H9 (cell line): Measurements from ENCODE around the gene ARHGAP10. TPM values are rescaled to one million over a fixed set of nuclear protein-coding genes. Genes with fewer than 3 reads are reported as not detected.

ENCODE experiments used
- DNase-seq: peaks from one replicate; pipeline ENCODE4 v3.0.0-alpha.2; 2017
- H2AFZ ChIP-seq: one replicate; pipeline ENCODE4 v1.6.1; 2013; ENCODE audit warnings: mild to moderate bottlenecking, low read length, control low read depth, moderate library complexity
- H2AK5ac ChIP-seq: 2 replicates; pipeline ENCODE4 v1.6.1; 2013; ENCODE audit warnings: low read length, control low read depth, mixed read lengths; ENCODE audit not compliant: insufficient read length
- H2BK120ac ChIP-seq: one replicate; pipeline ENCODE4 v1.6.1; 2013; ENCODE audit warnings: low read depth, mild to moderate bottlenecking, low read length, control low read depth, inconsistent platforms; ENCODE audit not compliant: poor library complexity, severe bottlenecking
- H2BK12ac ChIP-seq: 2 replicates; pipeline ENCODE4 v1.6.1; 2013; ENCODE audit warnings: low read length, control low read depth, mixed read lengths, low read depth; ENCODE audit not compliant: insufficient read length
- H2BK15ac ChIP-seq: 2 replicates; pipeline ENCODE4 v1.6.1; 2013; ENCODE audit warnings: low read depth, low read length, control low read depth
- H2BK20ac ChIP-seq: one replicate; pipeline ENCODE4 v1.6.1; 2013; ENCODE audit warnings: low read depth, mild to moderate bottlenecking, low read length, control low read depth, inconsistent platforms; ENCODE audit not compliant: poor library complexity, severe bottlenecking
- H2BK5ac ChIP-seq: 2 replicates; pipeline ENCODE4 v1.6.1; 2013; ENCODE audit warnings: low read length, control low read depth, mixed read lengths; ENCODE audit not compliant: insufficient read length
- H3K14ac ChIP-seq: 2 replicates; pipeline ENCODE4 v1.6.1; 2013; ENCODE audit warnings: low read length, control low read depth; ENCODE audit not compliant: insufficient read depth
- H3K18ac ChIP-seq: 2 replicates; pipeline ENCODE4 v1.6.1; 2013; ENCODE audit warnings: low read depth, mild to moderate bottlenecking, mixed read lengths, low read length, control low read depth; ENCODE audit not compliant: insufficient read length
- H3K23ac ChIP-seq: 2 replicates; pipeline ENCODE4 v1.6.1; 2013; ENCODE audit warnings: low read length, control low read depth, mixed read lengths, low read depth; ENCODE audit not compliant: insufficient read length
- H3K23me2 ChIP-seq: 2 replicates; pipeline ENCODE4 v1.6.1; 2013; ENCODE audit warnings: low read depth, mild to moderate bottlenecking, mixed read lengths, low read length, control low read depth; ENCODE audit not compliant: insufficient read length, poor library complexity, severe bottlenecking
- H3K27ac ChIP-seq: 2 replicates; pipeline ENCODE4 v1.5.1; 2013; ENCODE audit warnings: low read length, control low read depth, mixed read lengths, low read depth; ENCODE audit not compliant: insufficient read length
- H3K27me3 ChIP-seq: 2 replicates; pipeline ENCODE4 v1.6.1; 2013; ENCODE audit warnings: low read length, control low read depth, inconsistent platforms; ENCODE audit not compliant: insufficient read depth
- H3K4ac ChIP-seq: 2 replicates; pipeline ENCODE4 v1.6.1; 2013; ENCODE audit warnings: low read depth, mild to moderate bottlenecking, control low read depth, inconsistent platforms, low read length, moderate library complexity
- H3K4me1 ChIP-seq: 2 replicates; pipeline ENCODE4 v1.6.1; 2013; ENCODE audit warnings: low read length, control low read depth, inconsistent platforms; ENCODE audit not compliant: insufficient read depth
- H3K4me2 ChIP-seq: 2 replicates; pipeline ENCODE4 v1.6.1; 2013; ENCODE audit warnings: low read length, control low read depth, mixed read lengths; ENCODE audit not compliant: insufficient read length, insufficient read depth
- H3K56ac ChIP-seq: 2 replicates; pipeline ENCODE4 v1.6.1; 2013; ENCODE audit warnings: low read depth, mild to moderate bottlenecking, mixed read lengths, low read length, control low read depth; ENCODE audit not compliant: insufficient read length
- H3K79me1 ChIP-seq: 2 replicates; pipeline ENCODE4 v1.6.1; 2013; ENCODE audit warnings: low read depth, mild to moderate bottlenecking, moderate library complexity, low read length, control low read depth, inconsistent platforms; ENCODE audit not compliant: insufficient read depth, poor library complexity, severe bottlenecking
- H3K79me2 ChIP-seq: 2 replicates; pipeline ENCODE4 v1.6.1; 2013; ENCODE audit warnings: low read length, control low read depth, inconsistent platforms; ENCODE audit not compliant: insufficient read depth
- H3K9ac ChIP-seq: 2 replicates; pipeline ENCODE4 v1.6.1; 2013; ENCODE audit warnings: low read length, control low read depth, mixed read lengths; ENCODE audit not compliant: insufficient read length; ENCODE audit errors: extremely low read depth
- H3K9me3 ChIP-seq: one replicate; pipeline ENCODE4 v1.6.1; 2013; ENCODE audit warnings: low read depth, low read length, inconsistent platforms; ENCODE audit not compliant: control insufficient read depth
- H3T11ph ChIP-seq: one replicate; pipeline ENCODE4 v1.6.1; 2013; ENCODE audit warnings: mild to moderate bottlenecking, low read length, control low read depth, inconsistent platforms
- H4K20me1 ChIP-seq: one replicate; pipeline ENCODE4 v1.6.1; 2013; ENCODE audit not compliant: control insufficient read depth, insufficient read length, insufficient read depth
- H4K5ac ChIP-seq: 2 replicates; pipeline ENCODE4 v1.6.1; 2013; ENCODE audit warnings: low read depth, mild to moderate bottlenecking, mixed read lengths, low read length, control low read depth; ENCODE audit not compliant: insufficient read length
- H4K8ac ChIP-seq: replicated peaks from 2 replicates; pipeline ENCODE4 v1.6.1; 2013; ENCODE audit warnings: low read length, control low read depth, mixed read lengths, low read depth; ENCODE audit not compliant: insufficient read length
- H4K91ac ChIP-seq: 2 replicates; pipeline ENCODE4 v1.6.1; 2013; ENCODE audit warnings: low read depth, mild to moderate bottlenecking, moderate library complexity, mixed read lengths, low read length, control low read depth; ENCODE audit not compliant: insufficient read length
- H3K27ac Mint-ChIP-seq, 3 experiments: 2 replicates in 2 of 3; 3 replicates in 1 of 3; pipeline ENCODE4 v1.8.0; 2020 to 2021; ENCODE audit warnings: mixed read lengths in 3 of 3, mild to moderate bottlenecking in 1 of 3, moderate library complexity in 1 of 3
- H3K27me3 Mint-ChIP-seq: 2 replicates; pipeline ENCODE4 v1.8.0; 2021; ENCODE audit warnings: low read depth, mild to moderate bottlenecking, moderate library complexity, mixed read lengths
- H3K36me3 Mint-ChIP-seq, 3 experiments: 2 replicates in 2 of 3; 3 replicates in 1 of 3; pipeline ENCODE4 v1.8.0; 2020 to 2021; ENCODE audit warnings: low read depth in 3 of 3, mixed read lengths in 3 of 3; ENCODE audit not compliant: insufficient read depth in 1 of 3
- H3K4me1 Mint-ChIP-seq, 2 experiments: 2 replicates each; pipeline ENCODE4 v1.8.0; 2020; ENCODE audit warnings: mixed read lengths in 2 of 2
- H3K4me3 Mint-ChIP-seq, 2 experiments: 2 replicates in 1 of 2; 3 replicates in 1 of 2; pipeline ENCODE4 v1.8.0; 2020 to 2021; ENCODE audit warnings: mild to moderate bottlenecking in 2 of 2, mixed read lengths in 2 of 2, moderate library complexity in 1 of 2
- H3K9me3 Mint-ChIP-seq, 2 experiments: 2 replicates in 1 of 2; 3 replicates in 1 of 2; pipeline ENCODE4 v1.8.0; 2020; ENCODE audit warnings: mild to moderate bottlenecking in 2 of 2, mixed read lengths in 2 of 2, moderate library complexity in 1 of 2
- WGBS: extraction: QIAGEN DNeasy Blood & Tissue Kit; methylation state at CpG from one replicate; pipeline ENCODE4 v1.1.7; 2013; ENCODE audit warnings: missing lambda C conversion rate, low lambda C conversion rate, mixed read lengths; ENCODE audit not compliant: insufficient read length; ENCODE audit errors: extremely low coverage; 5-methylcytosine and 5-hydroxymethylcytosine counted together
- total RNA-seq: library from RNA; stranded (reverse); gene quantifications from 2 replicates; pipeline ENCODE4 v1.2.1, GENCODE V29; 2021
- TF ChIP-seq, protein P1 (sequence below): fragments of 200-600 bp; sonication (generic); conservative IDR thresholded peaks from 3 replicates; pipeline ENCODE4 v1.8.0; 2021; ENCODE audit warnings: antibody characterized with exemption, mild to moderate bottlenecking

Gene ARHGAP10
- total RNA-seq, 1 experiment from 2014 or later = 7.8 TPM

DNA sequence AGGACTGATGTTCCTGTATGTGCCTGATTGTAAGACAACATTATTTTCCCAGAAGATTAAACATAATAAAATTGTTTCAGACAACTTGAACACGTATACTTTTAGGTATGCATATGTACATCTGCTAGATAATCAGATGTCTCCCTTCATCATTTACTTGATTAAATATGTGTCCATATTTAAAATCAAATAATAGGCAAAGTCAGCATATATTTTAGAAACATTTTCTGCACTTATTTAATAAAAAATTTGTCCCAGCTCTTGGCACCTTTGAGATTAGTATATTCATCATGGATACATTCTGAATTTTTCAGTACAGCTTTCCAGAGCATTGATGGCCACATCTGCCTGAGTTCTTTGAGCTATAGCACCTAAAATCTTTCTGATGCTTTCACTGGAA, 106.0 kb downstream of the ARHGAP10 start:
- no peak overlapping the region for H2BK15ac ChIP-seq
- no peaks in the 10 kb centered on the region for H3K4me1 ChIP-seq
- H3K23me2 ChIP-seq = no peaks in the 10 kb centered on the region
- no peaks in the 10 kb centered on the region for H3K9me3 ChIP-seq
- DNase-seq = no peak
- Mint-ChIP-seq H3K27ac (no peak overlapping the region), H3K27me3 (peaks cover 1% of the 10 kb centered on the region; the same call in 1 of the 2 replicates), H3K4me1 (peaks cover 28 to 42% of the 10 kb centered on the region in 2 experiments), H3K36me3 (no peaks in the 10 kb centered on the region), H3K9me3 (peaks cover 0 to 3% of the 10 kb centered on the region in 2 experiments; a peak in 1 of 5 replicates), H3K4me3 (no peak overlapping the region)
- no peak overlapping the region for H2BK120ac ChIP-seq
- no CpG with 5 or more reads among the region's 1 CpG for WGBS
- H2AFZ ChIP-seq = no peak overlapping the region
- H4K20me1 ChIP-seq = no peaks in the 10 kb centered on the region
- H3K56ac ChIP-seq = no peak overlapping the region
- no peak overlapping the region for H2BK5ac ChIP-seq
- H3T11ph ChIP-seq = no peak overlapping the region
- no peak overlapping the region for H3K4ac ChIP-seq
- H3K18ac ChIP-seq = no peak overlapping the region
- no peak overlapping the region for H3K27ac ChIP-seq
- H2BK12ac ChIP-seq = no peak overlapping the region
- H3K9ac ChIP-seq = no peak overlapping the region
- no peak overlapping the region for H2BK20ac ChIP-seq
- TF ChIP-seq, protein P1, sequence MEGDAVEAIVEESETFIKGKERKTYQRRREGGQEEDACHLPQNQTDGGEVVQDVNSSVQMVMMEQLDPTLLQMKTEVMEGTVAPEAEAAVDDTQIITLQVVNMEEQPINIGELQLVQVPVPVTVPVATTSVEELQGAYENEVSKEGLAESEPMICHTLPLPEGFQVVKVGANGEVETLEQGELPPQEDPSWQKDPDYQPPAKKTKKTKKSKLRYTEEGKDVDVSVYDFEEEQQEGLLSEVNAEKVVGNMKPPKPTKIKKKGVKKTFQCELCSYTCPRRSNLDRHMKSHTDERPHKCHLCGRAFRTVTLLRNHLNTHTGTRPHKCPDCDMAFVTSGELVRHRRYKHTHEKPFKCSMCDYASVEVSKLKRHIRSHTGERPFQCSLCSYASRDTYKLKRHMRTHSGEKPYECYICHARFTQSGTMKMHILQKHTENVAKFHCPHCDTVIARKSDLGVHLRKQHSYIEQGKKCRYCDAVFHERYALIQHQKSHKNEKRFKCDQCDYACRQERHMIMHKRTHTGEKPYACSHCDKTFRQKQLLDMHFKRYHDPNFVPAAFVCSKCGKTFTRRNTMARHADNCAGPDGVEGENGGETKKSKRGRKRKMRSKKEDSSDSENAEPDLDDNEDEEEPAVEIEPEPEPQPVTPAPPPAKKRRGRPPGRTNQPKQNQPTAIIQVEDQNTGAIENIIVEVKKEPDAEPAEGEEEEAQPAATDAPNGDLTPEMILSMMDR = no peak
- no peaks in the 10 kb centered on the region for H3K27me3 ChIP-seq
- no peak overlapping the region for H3K14ac ChIP-seq
- no peak overlapping the region for H4K91ac ChIP-seq
- no peak overlapping the region for H3K23ac ChIP-seq
- H3K79me1 ChIP-seq = no peaks in the 10 kb centered on the region
- no peak overlapping the region for H4K5ac ChIP-seq
- no peak overlapping the region for H3K4me2 ChIP-seq
- H3K79me2 ChIP-seq = no peaks in the 10 kb centered on the region
- no peak overlapping the region for H2AK5ac ChIP-seq
- no peak overlapping the region for H4K8ac ChIP-seq
